ENCODE measurements around the gene DOCK2. TPM values are rescaled to one million over a fixed set of nuclear protein-coding genes. Genes with fewer than 3 reads are reported as not detected.

The DOCK2 gene
- total and polyA plus RNA-seq, 4 donors: 5.0 to 30.4 (median 7.4) TPM

- H3K36me3 ChIP-seq (ENCODE audit: control insufficient read depth, insufficient read depth, low read length): no peaks in the 10 kb centered on the region
- 48% methylated on average over 6 of the region's 7 CpGs for WGBS (ENCODE audit: insufficient coverage)
- H3K4me3 ChIP-seq (ENCODE audit: low read depth, low read length): no peak overlapping the region
- no peaks in the 10 kb centered on the region for H3K9me3 ChIP-seq (ENCODE audit: control insufficient read depth, insufficient read depth, low read length)
- DNase-seq (ENCODE audit: low read depth in 4 of 6, low spot score in 6 of 6): peak in 1 of 6 donors; percentile 30
- no peaks in the 10 kb centered on the region for H3K27me3 ChIP-seq (ENCODE audit: control insufficient read depth, insufficient read depth, low read length)
- H3K4me1 ChIP-seq (ENCODE audit: control insufficient read depth, insufficient read depth, low read length): no peaks in the 10 kb centered on the region
- H3K27ac ChIP-seq (ENCODE audit: low read depth, low read length): no peak overlapping the region
These were observed 297.9 kb downstream of the DOCK2 start for GRCh38 chr5:169934990-169935389.

DNA sequence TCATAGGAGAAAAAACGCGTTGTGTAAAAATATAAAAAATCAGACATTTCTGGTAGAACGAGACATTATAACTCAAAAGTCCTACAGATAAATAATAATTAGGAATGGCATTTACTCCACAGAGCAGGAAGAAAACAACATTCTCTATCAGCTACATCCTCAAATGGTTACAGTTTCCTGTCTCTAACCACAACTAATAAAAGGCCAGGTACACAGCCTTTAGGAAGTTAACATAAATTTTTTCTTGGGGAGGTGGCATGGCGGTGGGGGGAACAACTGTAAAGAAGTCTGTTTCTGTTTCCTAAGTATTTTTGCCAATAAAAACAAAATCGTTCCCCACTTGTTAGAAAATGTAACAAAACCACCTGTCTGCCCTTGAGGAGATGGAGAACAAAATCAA, 298.7 kb downstream of the DOCK2 start:
- H3K9me3 ChIP-seq (ENCODE audit: control insufficient read depth, insufficient read depth, low read length): no peaks in the 10 kb centered on the region
- DNase-seq (ENCODE audit: low read depth in 4 of 6, low spot score in 6 of 6): no peak
- H3K4me1 ChIP-seq (ENCODE audit: control insufficient read depth, insufficient read depth, low read length): no peaks in the 10 kb centered on the region
- H3K4me3 ChIP-seq (ENCODE audit: low read depth, low read length): no peak overlapping the region
- H3K27me3 ChIP-seq (ENCODE audit: control insufficient read depth, insufficient read depth, low read length): no peaks in the 10 kb centered on the region
- H3K36me3 ChIP-seq (ENCODE audit: control insufficient read depth, insufficient read depth, low read length): no peaks in the 10 kb centered on the region
- 71% methylated on average over 1 of the region's 5 CpGs for WGBS (ENCODE audit: insufficient coverage)
- no peak overlapping the region for H3K27ac ChIP-seq (ENCODE audit: low read depth, low read length)

DNA sequence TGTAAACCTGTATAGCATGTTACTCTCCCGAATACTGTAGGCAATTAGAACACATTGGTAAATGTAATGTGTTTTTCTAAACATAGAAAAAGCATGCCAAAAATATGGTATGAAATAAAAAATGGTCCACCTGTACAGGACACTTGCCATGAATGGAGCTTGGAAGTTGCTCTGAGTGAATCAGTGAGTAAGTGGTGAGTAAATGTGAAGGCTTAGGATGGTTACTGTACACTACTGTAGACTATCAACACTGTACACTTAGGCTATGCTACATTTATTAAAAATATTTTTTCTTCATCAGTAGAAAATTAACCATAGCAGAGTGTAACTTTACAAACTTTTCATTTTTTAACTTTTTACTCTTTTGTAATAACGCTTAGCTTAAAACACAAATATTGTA, 301.4 kb downstream of the DOCK2 start:
- no peak for DNase-seq (ENCODE audit: low read depth in 4 of 6, low spot score in 6 of 6)
- Histone ChIP-seq H3K9me3 (ENCODE audit: control insufficient read depth, insufficient read depth, low read length) (no peaks in the 10 kb centered on the region), H3K4me3 (ENCODE audit: low read depth, low read length) (no peak overlapping the region), H3K27ac (ENCODE audit: low read depth, low read length) (no peak overlapping the region), H3K27me3 (ENCODE audit: control insufficient read depth, insufficient read depth, low read length) (no peaks in the 10 kb centered on the region), H3K36me3 (ENCODE audit: control insufficient read depth, insufficient read depth, low read length) (no peaks in the 10 kb centered on the region), H3K4me1 (ENCODE audit: control insufficient read depth, insufficient read depth, low read length) (no peaks in the 10 kb centered on the region)
- WGBS (ENCODE audit: insufficient coverage): no CpG with 5 or more reads among the region's 2 CpGs

GRCh38 chr5:169939731-169940130, 302.7 kb downstream of the DOCK2 start:
- Histone ChIP-seq H3K9me3 (ENCODE audit: control insufficient read depth, insufficient read depth, low read length) (no peaks in the 10 kb centered on the region), H3K4me3 (ENCODE audit: low read depth, low read length) (no peak overlapping the region), H3K27ac (ENCODE audit: low read depth, low read length) (no peak overlapping the region), H3K36me3 (ENCODE audit: control insufficient read depth, insufficient read depth, low read length) (no peaks in the 10 kb centered on the region), H3K27me3 (ENCODE audit: control insufficient read depth, insufficient read depth, low read length) (no peaks in the 10 kb centered on the region), H3K4me1 (ENCODE audit: control insufficient read depth, insufficient read depth, low read length) (no peaks in the 10 kb centered on the region)
- 88% methylated on average over 1 of the region's 2 CpGs for WGBS (ENCODE audit: insufficient coverage)
- DNase-seq (ENCODE audit: low read depth in 4 of 6, low spot score in 6 of 6): no peak

DNA sequence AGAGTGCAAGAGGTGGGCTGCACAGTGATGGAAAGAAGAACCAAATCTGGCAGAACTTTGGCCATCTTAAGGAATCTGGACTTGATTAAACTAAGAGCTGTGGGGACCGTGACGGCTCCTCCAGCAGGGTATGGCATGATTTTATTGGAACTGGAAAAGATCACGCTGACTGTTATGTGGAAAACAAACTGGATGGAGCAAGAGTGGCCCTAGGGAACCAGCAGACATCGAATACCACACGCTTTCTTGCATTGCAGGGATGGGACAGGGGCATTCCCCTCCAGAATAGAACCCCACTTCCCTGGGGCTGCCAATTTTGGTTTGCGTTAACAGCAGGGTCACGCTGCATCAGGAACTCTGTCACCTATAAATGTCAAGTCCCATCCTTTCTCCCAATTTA, 304.5 kb downstream of the DOCK2 start:
- DNase-seq (ENCODE audit: low read depth in 4 of 6, low spot score in 6 of 6): no peak
- no peaks in the 10 kb centered on the region for H3K9me3 ChIP-seq (ENCODE audit: control insufficient read depth, insufficient read depth, low read length)
- H3K27ac ChIP-seq (ENCODE audit: low read depth, low read length): no peak overlapping the region
- 96% methylated on average over 6 of the region's 7 CpGs for WGBS (ENCODE audit: insufficient coverage)
- H3K4me3 ChIP-seq (ENCODE audit: low read depth, low read length): no peak overlapping the region
- H3K36me3 ChIP-seq (ENCODE audit: control insufficient read depth, insufficient read depth, low read length): no peaks in the 10 kb centered on the region
- H3K4me1 ChIP-seq (ENCODE audit: control insufficient read depth, insufficient read depth, low read length): peaks cover 9% of the 10 kb centered on the region
- H3K27me3 ChIP-seq (ENCODE audit: control insufficient read depth, insufficient read depth, low read length): no peaks in the 10 kb centered on the region

GRCh38 chr5:169942181-169942580, 305.1 kb downstream of the DOCK2 start:
- peaks cover 9% of the 10 kb centered on the region for H3K4me1 ChIP-seq (ENCODE audit: control insufficient read depth, insufficient read depth, low read length)
- H3K4me3 ChIP-seq (ENCODE audit: low read depth, low read length): no peak overlapping the region
- no peak for DNase-seq (ENCODE audit: low read depth in 4 of 6, low spot score in 6 of 6)
- no peaks in the 10 kb centered on the region for H3K36me3 ChIP-seq (ENCODE audit: control insufficient read depth, insufficient read depth, low read length)
- H3K27me3 ChIP-seq (ENCODE audit: control insufficient read depth, insufficient read depth, low read length): no peaks in the 10 kb centered on the region
- no peaks in the 10 kb centered on the region for H3K9me3 ChIP-seq (ENCODE audit: control insufficient read depth, insufficient read depth, low read length)
- H3K27ac ChIP-seq (ENCODE audit: low read depth, low read length): no peak overlapping the region
- WGBS (ENCODE audit: insufficient coverage): no CpG with 5 or more reads among the region's 1 CpG

- Histone ChIP-seq H3K36me3 (ENCODE audit: control insufficient read depth, insufficient read depth, low read length) (no peaks in the 10 kb centered on the region), H3K9me3 (ENCODE audit: control insufficient read depth, insufficient read depth, low read length) (no peaks in the 10 kb centered on the region), H3K27me3 (ENCODE audit: control insufficient read depth, insufficient read depth, low read length) (no peaks in the 10 kb centered on the region), H3K27ac (ENCODE audit: low read depth, low read length) (no peak overlapping the region), H3K4me3 (ENCODE audit: low read depth, low read length) (no peak overlapping the region), H3K4me1 (ENCODE audit: control insufficient read depth, insufficient read depth, low read length) (peaks cover 9% of the 10 kb centered on the region)
- no CpG with 5 or more reads among the region's 4 CpGs for WGBS (ENCODE audit: insufficient coverage)
- no peak for DNase-seq (ENCODE audit: low read depth in 4 of 6, low spot score in 6 of 6)
These were observed 306.0 kb downstream of the DOCK2 start for GRCh38 chr5:169943026-169943425.

DNA sequence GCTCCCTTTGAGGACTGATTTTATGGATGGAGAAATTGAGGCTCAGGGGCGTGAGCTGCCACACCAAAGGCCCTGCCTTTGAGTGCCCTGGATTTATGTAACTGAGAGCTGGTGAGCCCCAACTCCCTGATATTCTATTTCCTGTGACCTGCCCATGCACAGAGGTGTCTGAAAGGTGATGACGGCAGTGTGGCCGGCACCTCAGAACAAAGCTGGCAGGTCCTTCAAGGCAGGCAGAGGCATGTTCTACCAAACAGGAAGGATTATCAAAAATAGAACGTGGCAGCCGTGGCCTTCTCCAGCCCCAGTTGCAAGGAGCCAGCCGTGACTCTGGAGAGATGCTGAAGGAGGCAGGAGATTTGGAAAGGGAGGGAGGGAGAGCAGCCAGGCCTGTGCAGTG, 307.0 kb downstream of the DOCK2 start:
- DNase-seq (ENCODE audit: low read depth in 4 of 6, low spot score in 6 of 6): no peak
- H3K27ac ChIP-seq (ENCODE audit: low read depth, low read length): no peak overlapping the region
- no peak overlapping the region for H3K4me3 ChIP-seq (ENCODE audit: low read depth, low read length)
- peaks cover 9% of the 10 kb centered on the region for H3K4me1 ChIP-seq (ENCODE audit: control insufficient read depth, insufficient read depth, low read length)
- 91% methylated on average over 6 of the region's 6 CpGs for WGBS (ENCODE audit: insufficient coverage)
- H3K9me3 ChIP-seq (ENCODE audit: control insufficient read depth, insufficient read depth, low read length): no peaks in the 10 kb centered on the region
- H3K27me3 ChIP-seq (ENCODE audit: control insufficient read depth, insufficient read depth, low read length): no peaks in the 10 kb centered on the region
- H3K36me3 ChIP-seq (ENCODE audit: control insufficient read depth, insufficient read depth, low read length): no peaks in the 10 kb centered on the region

GRCh38 chr5:169944922-169945680, 308.0 kb downstream of the DOCK2 start:
- no peak overlapping the region for H3K4me3 ChIP-seq (ENCODE audit: low read depth, low read length)
- WGBS (ENCODE audit: insufficient coverage): 30% methylated on average over 4 of the region's 8 CpGs
- peaks cover 9% of the 10 kb centered on the region for H3K4me1 ChIP-seq (ENCODE audit: control insufficient read depth, insufficient read depth, low read length)
- H3K27ac ChIP-seq (ENCODE audit: low read depth, low read length): peak overlapping the region; percentile 70
- no peaks in the 10 kb centered on the region for H3K36me3 ChIP-seq (ENCODE audit: control insufficient read depth, insufficient read depth, low read length)
- no peaks in the 10 kb centered on the region for H3K27me3 ChIP-seq (ENCODE audit: control insufficient read depth, insufficient read depth, low read length)
- DNase-seq (ENCODE audit: low read depth in 4 of 6, low spot score in 6 of 6): no peak
- H3K9me3 ChIP-seq (ENCODE audit: control insufficient read depth, insufficient read depth, low read length): no peaks in the 10 kb centered on the region

DNA sequence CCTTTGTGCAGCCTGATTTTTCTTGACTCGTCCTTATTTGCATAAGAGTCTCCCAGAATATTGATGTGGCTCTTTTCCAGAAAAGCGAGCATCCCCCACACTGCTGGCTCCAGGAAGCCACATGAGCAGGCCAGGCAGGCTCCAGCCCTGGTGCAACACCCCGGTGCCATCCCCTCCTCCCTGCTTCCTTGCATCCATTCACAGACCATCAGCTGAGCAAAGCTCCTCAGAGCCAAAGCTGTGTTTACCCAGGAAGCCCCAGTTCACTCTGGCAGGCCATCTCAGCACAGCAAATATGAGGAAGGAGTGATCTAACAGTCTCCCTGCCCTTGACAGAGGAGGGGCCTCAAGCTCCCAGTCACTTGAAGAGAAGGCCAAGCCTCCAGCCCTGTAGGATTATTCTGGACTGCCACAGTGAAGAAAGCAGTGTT, 308.8 kb downstream of the DOCK2 start:
- Histone ChIP-seq H3K9me3 (ENCODE audit: control insufficient read depth, insufficient read depth, low read length) (no peaks in the 10 kb centered on the region), H3K4me1 (ENCODE audit: control insufficient read depth, insufficient read depth, low read length) (peaks cover 9% of the 10 kb centered on the region), H3K27ac (ENCODE audit: low read depth, low read length) (peak overlapping the region; percentile 70), H3K4me3 (ENCODE audit: low read depth, low read length) (no peak overlapping the region), H3K27me3 (ENCODE audit: control insufficient read depth, insufficient read depth, low read length) (no peaks in the 10 kb centered on the region), H3K36me3 (ENCODE audit: control insufficient read depth, insufficient read depth, low read length) (no peaks in the 10 kb centered on the region)
- WGBS (ENCODE audit: insufficient coverage): 3% methylated on average over 3 of the region's 3 CpGs
- peak; percentile 32 to 82 (median 38) for DNase-seq (ENCODE audit: low read depth in 4 of 6, low spot score in 6 of 6)
